Activated CD4-positive, alpha-beta T cell treated with anti-CD3 and anti-CD28 coated beads for 24 hours (primary cell): ENCODE measurements around the gene CACUL1.
"Not testable (repeated sequence)": the region's sequence is repeated elsewhere in the genome, so short reads cannot be mapped to it uniquely, and the experiment has no call there.

Experiments
- DNase-seq, 2 donors: peaks; one replicate each; pipeline ENCODE4 v3.0.0-alpha.2; 2020; ENCODE audit warnings: low read depth in 2 of 2

The CACUL1 gene

DNA sequence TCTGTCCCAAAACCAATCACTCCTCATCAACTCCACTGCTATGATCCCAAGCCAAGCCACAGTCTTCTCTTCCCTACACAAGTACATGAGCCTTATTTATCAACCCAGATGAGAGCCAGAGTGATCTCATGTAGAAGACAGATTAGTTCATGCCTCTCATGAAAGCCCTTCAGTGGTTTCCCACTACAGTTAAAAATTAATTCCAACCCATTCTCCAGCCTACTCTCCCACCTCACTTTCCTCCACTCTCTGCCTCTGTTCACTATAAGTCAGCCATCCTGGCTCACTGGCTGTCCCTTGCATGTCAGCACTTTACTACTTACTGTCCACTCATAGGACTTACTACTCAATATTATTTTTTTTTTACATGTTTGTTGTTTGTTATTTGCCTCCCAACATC lies 67.3 kb downstream of the CACUL1 start:
- no peak for DNase-seq

DNA sequence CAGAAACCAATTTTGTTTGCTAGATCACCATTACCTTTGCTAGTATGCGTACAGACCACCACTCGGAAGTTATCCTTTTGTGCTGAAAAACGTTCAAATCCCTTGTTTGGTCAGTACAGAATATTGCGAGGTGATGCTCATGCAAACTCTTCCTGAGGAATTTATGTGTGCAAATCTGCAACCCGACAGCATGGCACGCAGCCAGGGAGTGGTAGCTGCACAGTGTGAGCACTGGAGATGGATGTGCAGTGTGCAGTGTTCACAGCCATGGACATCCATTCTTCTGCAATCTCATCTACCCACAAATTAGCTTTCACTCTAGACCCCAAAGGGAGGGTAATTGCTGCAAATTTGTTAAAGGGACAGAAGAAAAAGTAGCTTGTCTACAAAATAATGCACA lies 72.2 kb downstream of the CACUL1 start:
- DNase-seq: no peak

DNA sequence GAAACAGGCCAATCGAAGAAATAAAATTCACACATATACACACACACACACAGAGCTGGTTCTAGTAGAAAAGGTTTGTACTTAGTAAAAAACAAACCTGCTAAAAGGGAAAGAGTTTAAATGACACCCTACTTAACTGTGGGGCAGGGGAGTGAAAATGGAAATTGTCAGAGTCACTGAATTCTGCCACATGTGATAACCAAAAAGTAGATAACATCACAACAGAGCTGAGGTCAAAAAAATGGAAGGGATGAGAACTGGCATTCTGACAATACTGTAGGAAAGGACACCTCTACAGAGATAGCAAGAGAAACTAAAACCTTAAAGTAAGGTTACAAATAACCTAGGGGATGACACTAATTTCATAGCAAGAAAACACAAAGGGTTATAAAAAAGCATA lies 74.6 kb downstream of the CACUL1 start:
- DNase-seq: no peak

GRCh38 chr10:118674226-118674919 lies 80.4 kb downstream of the CACUL1 start:
- no peak for DNase-seq

GRCh38 chr10:118672766-118673715 lies 81.7 kb downstream of the CACUL1 start:
- DNase-seq: no peak

GRCh38 chr10:118672153-118672552 lies 82.6 kb downstream of the CACUL1 start:
- no peak for DNase-seq

DNA sequence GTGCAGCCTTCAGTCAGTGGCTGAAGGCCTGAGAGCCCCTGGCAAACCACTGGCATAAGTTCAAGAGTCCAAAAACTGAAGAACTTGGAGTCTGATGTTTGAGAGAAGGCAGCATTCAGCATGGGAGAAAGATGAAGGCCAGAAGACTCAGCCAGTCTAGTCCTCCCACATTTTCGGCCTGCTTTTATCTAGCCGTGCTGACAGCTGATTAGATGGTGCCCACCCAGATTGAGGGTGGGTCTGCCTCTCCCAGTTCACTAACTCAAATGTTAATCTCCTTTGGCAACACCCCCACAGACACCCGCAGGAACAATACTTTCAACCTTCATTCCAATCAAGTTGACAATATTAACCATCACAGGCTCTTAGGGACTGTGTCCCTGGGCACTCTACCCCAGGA lies 83.5 kb downstream of the CACUL1 start:
- DNase-seq: not testable (repeated sequence)

DNA sequence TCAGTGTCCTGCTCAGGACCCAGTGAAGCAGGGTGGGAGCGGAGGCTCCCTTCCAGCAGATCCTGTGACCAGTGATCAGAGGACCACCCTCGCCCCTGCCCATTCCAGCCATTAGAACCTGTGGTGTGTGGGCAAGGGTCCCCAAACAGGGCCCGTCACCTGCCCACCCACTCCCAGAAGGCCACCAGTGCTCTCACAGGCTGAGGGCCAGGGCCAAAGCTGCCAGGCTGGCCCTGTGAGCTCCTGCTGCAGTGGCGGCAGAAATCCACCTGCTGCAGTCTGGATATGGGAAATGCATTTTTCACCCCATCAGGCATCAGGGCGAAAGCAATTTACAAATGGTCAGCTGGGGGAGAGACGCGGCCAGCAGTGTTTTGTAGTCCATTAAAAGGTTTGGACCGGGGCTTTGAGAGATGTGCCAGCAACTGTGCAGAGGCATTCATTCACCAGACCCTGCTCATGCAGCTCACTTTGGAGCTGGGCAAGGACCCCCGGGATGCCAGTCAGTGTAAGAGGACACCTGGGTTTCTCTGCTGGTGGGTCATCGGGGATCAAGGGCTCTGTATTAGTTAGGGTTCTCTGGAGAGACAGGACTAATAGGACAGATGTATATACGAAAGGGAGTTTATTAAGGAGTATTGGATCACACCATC lies 84.2 kb downstream of the CACUL1 start:
- DNase-seq: no peak

DNA sequence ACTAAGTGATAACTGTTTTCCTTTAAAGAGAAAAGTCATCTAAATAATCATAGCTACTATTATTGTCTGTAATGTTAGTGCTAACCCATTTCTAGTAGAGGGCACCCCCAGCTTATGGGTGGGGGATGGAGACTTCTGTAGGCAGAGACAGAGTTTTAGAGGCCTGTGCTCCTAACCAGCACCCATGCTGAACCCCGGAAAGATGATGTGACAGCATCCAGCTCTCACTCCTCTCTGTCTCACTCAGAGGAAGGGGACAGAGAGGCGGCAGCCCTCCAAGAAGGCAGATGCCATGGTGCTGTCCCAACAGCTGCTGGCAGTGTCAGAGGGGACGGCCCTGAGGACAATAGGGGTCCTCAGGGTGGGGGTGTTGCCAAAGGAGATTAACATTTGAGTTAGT lies 84.9 kb downstream of the CACUL1 start:
- DNase-seq: no peak

DNA sequence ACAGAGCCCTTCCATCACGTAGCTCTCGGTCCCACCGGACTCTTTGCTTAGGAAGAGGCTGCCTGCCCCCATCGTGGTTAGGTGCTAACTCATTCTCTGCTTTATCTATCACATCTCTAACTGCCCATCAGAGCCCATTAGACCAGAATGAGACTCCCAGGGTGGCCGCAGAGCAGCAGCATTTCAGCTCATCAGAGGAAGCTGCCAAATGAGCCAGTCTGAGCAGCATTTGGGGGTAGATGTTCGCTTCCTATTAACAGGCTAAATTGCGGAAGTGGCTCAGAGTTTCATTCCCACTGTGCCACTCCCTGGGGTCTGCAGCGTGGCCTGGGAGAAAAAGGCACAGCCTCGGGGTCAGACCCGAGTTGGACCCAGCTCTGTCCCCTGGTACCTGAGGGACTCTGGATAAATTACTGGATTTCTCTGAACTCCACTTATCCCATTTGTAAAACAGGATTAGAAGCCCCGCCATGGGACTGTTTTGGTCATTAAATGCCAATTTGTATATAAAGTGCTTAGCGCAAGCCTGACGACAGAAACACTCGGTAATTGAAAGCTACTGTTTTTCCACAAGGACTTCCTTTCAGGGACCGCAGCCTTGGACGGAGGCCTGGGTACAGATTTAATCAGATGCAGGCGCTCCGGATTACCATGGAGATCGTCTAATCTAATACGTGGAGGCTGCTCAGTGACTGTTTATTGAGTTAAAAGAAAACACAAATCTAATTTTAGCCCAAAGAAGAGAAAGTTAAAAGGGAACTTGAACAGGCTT lies 85.6 kb downstream of the CACUL1 start:
- DNase-seq: no peak

GRCh38 chr10:118668228-118668952 lies 86.4 kb downstream of the CACUL1 start:
- no peak for DNase-seq

- no peak for DNase-seq
Measured at GRCh38 chr10:118667732-118668131, 87.0 kb downstream of the CACUL1 start.

GRCh38 chr10:118666350-118666749 lies 88.4 kb downstream of the CACUL1 start:
- DNase-seq: no peak

GRCh38 chr10:118664321-118664720 lies 90.4 kb downstream of the CACUL1 start:
- no peak for DNase-seq

- no peak for DNase-seq
Measured at GRCh38 chr10:118663176-118663575, 91.6 kb downstream of the CACUL1 start.

DNA sequence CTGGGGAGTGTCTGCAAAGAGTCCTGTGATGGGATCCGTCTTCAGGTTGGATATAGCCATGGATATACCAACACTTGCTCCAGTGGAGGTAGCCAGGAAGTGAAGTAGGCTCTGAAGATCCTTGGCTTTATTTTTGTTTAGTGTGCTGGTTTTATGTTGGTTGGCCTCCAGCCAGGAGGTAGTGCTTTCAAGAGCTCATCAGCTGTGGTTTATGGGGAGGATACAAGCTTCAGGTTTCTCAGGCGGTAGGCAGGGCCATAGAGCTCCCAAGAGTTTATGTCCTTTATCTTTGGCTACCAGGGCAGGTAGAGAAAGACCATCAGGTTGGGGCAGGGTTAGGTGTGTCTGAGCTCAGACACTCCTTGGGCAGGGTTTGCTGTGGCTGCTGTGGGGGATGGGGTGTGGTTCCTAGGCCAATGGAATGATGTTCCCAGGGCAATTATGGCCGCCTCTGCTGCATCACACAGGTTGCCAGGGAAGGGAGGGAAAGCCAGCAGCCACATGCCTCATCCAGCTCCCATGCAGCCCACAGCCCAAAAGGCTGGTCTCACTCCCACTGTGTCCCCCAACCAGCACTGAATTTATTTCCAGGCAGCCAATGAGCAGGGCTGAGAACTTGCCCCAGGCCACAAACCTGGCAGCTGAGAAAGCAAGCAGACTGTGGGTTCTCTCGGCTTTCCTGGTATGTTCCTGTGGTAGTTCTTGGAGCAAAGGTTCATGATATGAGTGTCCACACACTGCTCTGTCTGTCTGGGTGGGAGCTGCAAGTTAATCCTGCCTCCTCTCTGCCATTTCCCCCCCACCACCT lies 92.3 kb downstream of the CACUL1 start:
- DNase-seq: no peak

- DNase-seq: no peak
Measured at GRCh38 chr10:118658762-118659161, 96.0 kb downstream of the CACUL1 start.

DNA sequence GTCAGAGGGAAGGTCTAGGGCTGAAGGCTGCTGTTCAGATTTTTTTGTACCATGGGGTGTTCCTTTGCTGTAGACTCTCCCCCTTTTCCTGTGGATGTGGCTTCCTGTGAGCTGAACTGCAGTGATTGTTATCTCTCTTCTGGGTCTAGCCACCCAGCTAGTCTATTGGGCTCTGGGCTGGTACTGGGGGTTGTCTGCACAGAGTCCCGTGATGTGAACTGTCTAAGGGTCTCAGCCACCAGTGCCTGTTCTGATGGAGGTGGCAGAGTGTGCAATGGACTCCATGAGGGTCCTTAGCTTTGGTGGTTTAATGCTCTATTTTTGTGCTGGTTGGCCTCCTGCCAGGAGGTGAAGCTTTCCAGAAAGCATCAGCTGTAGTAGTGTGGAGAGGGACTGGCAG lies 96.6 kb downstream of the CACUL1 start:
- DNase-seq: not testable (repeated sequence)

- DNase-seq: not testable (repeated sequence)
Measured at GRCh38 chr10:118645294-118645693, 109.5 kb downstream of the CACUL1 start.

DNA sequence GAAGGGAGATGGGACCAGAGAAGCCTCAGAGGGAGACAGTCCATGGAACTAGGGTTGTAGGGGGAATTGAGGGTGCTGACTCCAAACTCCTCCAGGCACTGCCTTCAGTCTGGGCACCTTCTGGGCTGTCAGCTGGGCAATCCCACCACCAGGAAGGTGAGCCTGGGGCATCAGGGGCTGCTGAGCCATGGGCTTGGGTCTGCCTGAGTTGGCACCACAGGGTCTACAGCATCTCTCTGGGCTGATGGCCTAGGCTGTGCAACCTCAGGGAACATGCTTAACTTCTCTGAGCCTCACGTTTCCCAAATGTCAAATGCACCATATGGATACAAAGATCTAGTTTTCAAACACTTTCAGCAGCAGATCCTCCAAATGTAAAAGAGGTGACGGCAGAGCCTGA lies 112.5 kb downstream of the CACUL1 start:
- DNase-seq: no peak
